ENCODE data around the gene PROKR2.

The PROKR2 gene

DNA sequence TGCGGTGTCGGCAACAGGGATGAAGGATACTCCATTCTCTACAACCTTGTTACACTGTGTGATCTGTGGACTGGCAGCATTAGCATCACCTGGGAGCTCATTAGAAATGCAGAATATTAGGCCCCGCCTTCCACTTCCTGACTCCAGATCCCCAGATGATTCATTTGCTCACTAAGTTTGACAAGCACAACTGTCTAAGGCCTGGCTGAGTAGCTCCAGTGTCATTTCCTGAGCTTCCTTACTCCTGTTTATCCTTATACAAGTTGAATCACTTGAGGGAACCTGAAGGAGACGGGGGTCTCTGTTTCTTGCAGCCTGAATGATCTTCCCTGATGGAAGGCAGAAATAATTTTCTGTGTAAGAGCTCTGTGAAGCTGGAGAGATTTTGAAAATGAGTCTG, 32.7 kb upstream of the PROKR2 start:
- Histone ChIP-seq H3K27ac (ENCODE audit: low read depth in 2 of 2, low read length in 2 of 2) (no peak overlapping the region), H3K9ac (ENCODE audit: low read depth in 1 of 2, low read length in 2 of 2) (no peak overlapping the region), H3K4me3 (ENCODE audit: low read length in 2 of 2) (no peak overlapping the region), H3K4me1 (ENCODE audit: control insufficient read depth in 2 of 2, insufficient read depth in 2 of 2, low read length in 2 of 2) (no peaks in the 10 kb centered on the region), H3K27me3 (ENCODE audit: control insufficient read depth in 2 of 2, insufficient read depth in 2 of 2, low read length in 2 of 2) (no peaks in the 10 kb centered on the region), H3K36me3 (ENCODE audit: control insufficient read depth in 2 of 2, insufficient read depth in 2 of 2, low read length in 2 of 2) (no peaks in the 10 kb centered on the region), H3K9me3 (ENCODE audit: control insufficient read depth in 2 of 2, low read length in 2 of 2) (no peaks in the 10 kb centered on the region)

GRCh38 chr20:5342021-5342420, 25.3 kb upstream of the PROKR2 start:
- Histone ChIP-seq H3K27ac (ENCODE audit: low read depth in 2 of 2, low read length in 2 of 2) (no peak overlapping the region), H3K27me3 (ENCODE audit: control insufficient read depth in 2 of 2, insufficient read depth in 2 of 2, low read length in 2 of 2) (no peaks in the 10 kb centered on the region), H3K4me1 (ENCODE audit: control insufficient read depth in 2 of 2, insufficient read depth in 2 of 2, low read length in 2 of 2) (no peaks in the 10 kb centered on the region), H3K36me3 (ENCODE audit: control insufficient read depth in 2 of 2, insufficient read depth in 2 of 2, low read length in 2 of 2) (no peaks in the 10 kb centered on the region), H3K9ac (ENCODE audit: low read depth in 1 of 2, low read length in 2 of 2) (no peak overlapping the region), H3K4me3 (ENCODE audit: low read length in 2 of 2) (no peak overlapping the region), H3K9me3 (ENCODE audit: control insufficient read depth in 2 of 2, low read length in 2 of 2) (no peaks in the 10 kb centered on the region)

DNA sequence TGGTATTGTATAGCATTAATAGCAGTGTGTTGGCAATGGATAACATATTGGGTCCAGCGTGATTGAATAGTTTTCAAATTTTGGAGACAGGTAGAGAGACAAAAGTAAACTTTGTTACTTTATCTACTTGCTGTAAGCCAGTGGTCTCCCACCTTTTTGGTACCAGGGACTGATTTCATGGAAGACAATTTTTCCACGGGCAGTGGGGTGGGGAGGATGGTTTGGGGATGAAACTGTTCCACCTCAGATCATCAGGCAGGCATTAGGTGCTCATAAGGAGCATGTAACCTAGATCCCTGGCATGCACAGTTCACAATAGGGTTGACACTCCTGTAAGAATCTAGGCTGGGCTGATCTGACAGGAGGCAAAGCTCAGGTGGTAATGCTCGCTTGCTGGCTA, 14.6 kb upstream of the PROKR2 start:
- no peaks in the 10 kb centered on the region for H3K27me3 ChIP-seq (ENCODE audit: control insufficient read depth in 2 of 2, insufficient read depth in 2 of 2, low read length in 2 of 2)
- no peaks in the 10 kb centered on the region for H3K4me1 ChIP-seq (ENCODE audit: control insufficient read depth in 2 of 2, insufficient read depth in 2 of 2, low read length in 2 of 2)
- no peak overlapping the region for H3K9ac ChIP-seq (ENCODE audit: low read depth in 1 of 2, low read length in 2 of 2)
- no peak overlapping the region for H3K27ac ChIP-seq (ENCODE audit: low read depth in 2 of 2, low read length in 2 of 2)
- no peak overlapping the region for H3K4me3 ChIP-seq (ENCODE audit: low read length in 2 of 2)
- no peaks in the 10 kb centered on the region for H3K36me3 ChIP-seq (ENCODE audit: control insufficient read depth in 2 of 2, insufficient read depth in 2 of 2, low read length in 2 of 2)
- no peaks in the 10 kb centered on the region for H3K9me3 ChIP-seq (ENCODE audit: control insufficient read depth in 2 of 2, low read length in 2 of 2)

GRCh38 chr20:5328268-5328667, 11.5 kb upstream of the PROKR2 start:
- Histone ChIP-seq H3K4me3 (ENCODE audit: low read length in 2 of 2) (no peak overlapping the region), H3K9ac (ENCODE audit: low read depth in 1 of 2, low read length in 2 of 2) (no peak overlapping the region), H3K27me3 (ENCODE audit: control insufficient read depth in 2 of 2, insufficient read depth in 2 of 2, low read length in 2 of 2) (no peaks in the 10 kb centered on the region), H3K9me3 (ENCODE audit: control insufficient read depth in 2 of 2, low read length in 2 of 2) (no peaks in the 10 kb centered on the region), H3K27ac (ENCODE audit: low read depth in 2 of 2, low read length in 2 of 2) (no peak overlapping the region), H3K4me1 (ENCODE audit: control insufficient read depth in 2 of 2, insufficient read depth in 2 of 2, low read length in 2 of 2) (no peaks in the 10 kb centered on the region), H3K36me3 (ENCODE audit: control insufficient read depth in 2 of 2, insufficient read depth in 2 of 2, low read length in 2 of 2) (no peaks in the 10 kb centered on the region)

- Histone ChIP-seq H3K4me1 (ENCODE audit: control insufficient read depth in 2 of 2, insufficient read depth in 2 of 2, low read length in 2 of 2) (no peaks in the 10 kb centered on the region), H3K36me3 (ENCODE audit: control insufficient read depth in 2 of 2, insufficient read depth in 2 of 2, low read length in 2 of 2) (no peaks in the 10 kb centered on the region), H3K27ac (ENCODE audit: low read depth in 2 of 2, low read length in 2 of 2) (no peak overlapping the region), H3K27me3 (ENCODE audit: control insufficient read depth in 2 of 2, insufficient read depth in 2 of 2, low read length in 2 of 2) (no peaks in the 10 kb centered on the region), H3K9me3 (ENCODE audit: control insufficient read depth in 2 of 2, low read length in 2 of 2) (no peaks in the 10 kb centered on the region), H3K4me3 (ENCODE audit: low read length in 2 of 2) (no peak overlapping the region), H3K9ac (ENCODE audit: low read depth in 1 of 2, low read length in 2 of 2) (no peak overlapping the region)
These were observed 10.6 kb upstream of the PROKR2 start for GRCh38 chr20:5327356-5327755.

GRCh38 chr20:5315807-5316187, 957 bp downstream of the PROKR2 start:
- no peak overlapping the region for H3K9ac ChIP-seq (ENCODE audit: low read depth in 1 of 2, low read length in 2 of 2)
- H3K27me3 ChIP-seq (ENCODE audit: control insufficient read depth in 2 of 2, insufficient read depth in 2 of 2, low read length in 2 of 2), result peaks cover 7 to 12% of the 10 kb centered on the region in 2 donors
- no peak overlapping the region for H3K4me3 ChIP-seq (ENCODE audit: low read length in 2 of 2)
- no peaks in the 10 kb centered on the region for H3K4me1 ChIP-seq (ENCODE audit: control insufficient read depth in 2 of 2, insufficient read depth in 2 of 2, low read length in 2 of 2)
- H3K27ac ChIP-seq (ENCODE audit: low read depth in 2 of 2, low read length in 2 of 2), result no peak overlapping the region
- H3K36me3 ChIP-seq (ENCODE audit: control insufficient read depth in 2 of 2, insufficient read depth in 2 of 2, low read length in 2 of 2), result no peaks in the 10 kb centered on the region
- H3K9me3 ChIP-seq (ENCODE audit: control insufficient read depth in 2 of 2, low read length in 2 of 2), result no peaks in the 10 kb centered on the region

- Histone ChIP-seq H3K9me3 (ENCODE audit: control insufficient read depth in 2 of 2, low read length in 2 of 2) (no peaks in the 10 kb centered on the region), H3K4me1 (ENCODE audit: control insufficient read depth in 2 of 2, insufficient read depth in 2 of 2, low read length in 2 of 2) (no peaks in the 10 kb centered on the region), H3K9ac (ENCODE audit: low read depth in 1 of 2, low read length in 2 of 2) (no peak overlapping the region), H3K4me3 (ENCODE audit: low read length in 2 of 2) (no peak overlapping the region), H3K27ac (ENCODE audit: low read depth in 2 of 2, low read length in 2 of 2) (no peak overlapping the region), H3K27me3 (ENCODE audit: control insufficient read depth in 2 of 2, insufficient read depth in 2 of 2, low read length in 2 of 2) (peaks cover 7 to 12% of the 10 kb centered on the region in 2 donors), H3K36me3 (ENCODE audit: control insufficient read depth in 2 of 2, insufficient read depth in 2 of 2, low read length in 2 of 2) (no peaks in the 10 kb centered on the region)
These were observed 2.8 kb downstream of the PROKR2 start for GRCh38 chr20:5313916-5314315.

- Histone ChIP-seq H3K4me3 (ENCODE audit: low read length in 2 of 2) (no peak overlapping the region), H3K4me1 (ENCODE audit: control insufficient read depth in 2 of 2, insufficient read depth in 2 of 2, low read length in 2 of 2) (no peaks in the 10 kb centered on the region), H3K9me3 (ENCODE audit: control insufficient read depth in 2 of 2, low read length in 2 of 2) (no peaks in the 10 kb centered on the region), H3K9ac (ENCODE audit: low read depth in 1 of 2, low read length in 2 of 2) (no peak overlapping the region), H3K27ac (ENCODE audit: low read depth in 2 of 2, low read length in 2 of 2) (no peak overlapping the region), H3K36me3 (ENCODE audit: control insufficient read depth in 2 of 2, insufficient read depth in 2 of 2, low read length in 2 of 2) (no peaks in the 10 kb centered on the region), H3K27me3 (ENCODE audit: control insufficient read depth in 2 of 2, insufficient read depth in 2 of 2, low read length in 2 of 2) (peaks cover 0 to 3% of the 10 kb centered on the region in 2 donors)
These were observed 4.2 kb downstream of the PROKR2 start for GRCh38 chr20:5312518-5312917.

DNA sequence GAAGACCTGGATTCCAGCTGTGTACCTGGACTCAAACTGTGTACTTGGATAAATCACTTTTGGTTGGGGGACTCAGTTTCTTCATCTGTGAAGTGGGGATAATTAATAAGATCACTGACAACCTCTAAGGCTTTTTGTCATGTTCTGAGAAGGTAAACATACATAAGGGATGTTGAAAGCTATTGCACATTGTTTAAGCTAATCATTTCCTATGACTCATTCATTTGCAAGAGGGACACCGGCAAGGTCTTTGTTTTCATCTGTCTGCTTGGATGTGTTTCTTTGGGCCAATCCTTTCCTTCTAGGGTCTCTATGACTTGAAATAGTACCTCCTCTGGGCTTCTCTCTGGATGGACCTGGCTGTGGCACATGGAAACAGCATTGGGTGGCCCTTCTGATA, 6.8 kb downstream of the PROKR2 start:
- Histone ChIP-seq H3K9me3 (ENCODE audit: control insufficient read depth in 2 of 2, low read length in 2 of 2) (no peaks in the 10 kb centered on the region), H3K36me3 (ENCODE audit: control insufficient read depth in 2 of 2, insufficient read depth in 2 of 2, low read length in 2 of 2) (no peaks in the 10 kb centered on the region), H3K4me1 (ENCODE audit: control insufficient read depth in 2 of 2, insufficient read depth in 2 of 2, low read length in 2 of 2) (no peaks in the 10 kb centered on the region), H3K4me3 (ENCODE audit: low read length in 2 of 2) (no peak overlapping the region), H3K27ac (ENCODE audit: low read depth in 2 of 2, low read length in 2 of 2) (no peak overlapping the region), H3K27me3 (ENCODE audit: control insufficient read depth in 2 of 2, insufficient read depth in 2 of 2, low read length in 2 of 2) (no peaks in the 10 kb centered on the region), H3K9ac (ENCODE audit: low read depth in 1 of 2, low read length in 2 of 2) (no peak overlapping the region)

DNA sequence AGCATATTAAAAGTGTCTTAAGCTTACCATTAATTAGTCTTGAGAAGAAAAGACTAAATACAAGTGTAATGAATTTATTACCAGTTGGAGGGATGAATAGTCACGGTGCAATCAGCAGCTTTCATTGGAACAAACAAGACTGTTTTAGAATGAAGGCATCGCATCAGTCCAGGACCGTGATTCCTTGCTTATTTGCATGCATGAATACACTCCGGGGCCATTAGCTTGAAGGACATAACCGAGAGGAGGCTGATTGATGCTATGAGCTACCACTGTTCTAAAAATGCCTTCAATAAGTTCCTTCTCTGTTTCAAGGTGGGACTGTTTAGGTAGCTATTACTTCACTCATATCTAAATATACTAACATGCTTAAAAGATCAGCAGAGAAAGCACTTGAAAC, 17.9 kb downstream of the PROKR2 start:
- no peak overlapping the region for H3K9ac ChIP-seq (ENCODE audit: low read depth in 1 of 2, low read length in 2 of 2)
- H3K4me1 ChIP-seq (ENCODE audit: control insufficient read depth in 2 of 2, insufficient read depth in 2 of 2, low read length in 2 of 2), result no peaks in the 10 kb centered on the region
- no peaks in the 10 kb centered on the region for H3K27me3 ChIP-seq (ENCODE audit: control insufficient read depth in 2 of 2, insufficient read depth in 2 of 2, low read length in 2 of 2)
- H3K9me3 ChIP-seq (ENCODE audit: control insufficient read depth in 2 of 2, low read length in 2 of 2), result no peaks in the 10 kb centered on the region
- H3K27ac ChIP-seq (ENCODE audit: low read depth in 2 of 2, low read length in 2 of 2), result no peak overlapping the region
- H3K36me3 ChIP-seq (ENCODE audit: control insufficient read depth in 2 of 2, insufficient read depth in 2 of 2, low read length in 2 of 2), result no peaks in the 10 kb centered on the region
- no peak overlapping the region for H3K4me3 ChIP-seq (ENCODE audit: low read length in 2 of 2)

GRCh38 chr20:5297280-5298004, 19.3 kb downstream of the PROKR2 start:
- Histone ChIP-seq H3K27me3 (ENCODE audit: control insufficient read depth in 2 of 2, insufficient read depth in 2 of 2, low read length in 2 of 2) (no peaks in the 10 kb centered on the region), H3K9me3 (ENCODE audit: control insufficient read depth in 2 of 2, low read length in 2 of 2) (no peaks in the 10 kb centered on the region), H3K36me3 (ENCODE audit: control insufficient read depth in 2 of 2, insufficient read depth in 2 of 2, low read length in 2 of 2) (no peaks in the 10 kb centered on the region), H3K27ac (ENCODE audit: low read depth in 2 of 2, low read length in 2 of 2) (no peak overlapping the region), H3K4me1 (ENCODE audit: control insufficient read depth in 2 of 2, insufficient read depth in 2 of 2, low read length in 2 of 2) (no peaks in the 10 kb centered on the region), H3K4me3 (ENCODE audit: low read length in 2 of 2) (no peak overlapping the region), H3K9ac (ENCODE audit: low read depth in 1 of 2, low read length in 2 of 2) (no peak overlapping the region)
